ENCODE data around the gene MYO3A.
"Not testable (repeated sequence)": the region's sequence is repeated elsewhere in the genome, so short reads cannot be mapped to it uniquely, and the experiment has no call there.

The MYO3A gene

GRCh38 chr10:26093229-26093628 lies 159.2 kb downstream of the MYO3A start:
- no peak for DNase-seq

GRCh38 chr10:26095781-26096180 lies 161.8 kb downstream of the MYO3A start:
- no peak for DNase-seq

- DNase-seq: not testable (repeated sequence)
Measured at GRCh38 chr10:26097549-26097948, 163.5 kb downstream of the MYO3A start.

GRCh38 chr10:26112532-26112931 lies 178.5 kb downstream of the MYO3A start:
- DNase-seq: no peak

GRCh38 chr10:26138613-26139012 lies 204.6 kb downstream of the MYO3A start:
- DNase-seq: no peak

GRCh38 chr10:26156019-26156418 lies 222.0 kb downstream of the MYO3A start:
- no peak for DNase-seq

GRCh38 chr10:26157734-26158133 lies 223.7 kb downstream of the MYO3A start:
- no peak for DNase-seq

GRCh38 chr10:26169466-26169865 lies 235.4 kb downstream of the MYO3A start:
- no peak for DNase-seq

- no peak for DNase-seq
Measured at GRCh38 chr10:26172131-26172530, 238.1 kb downstream of the MYO3A start.

- DNase-seq: no peak
Measured at GRCh38 chr10:26173837-26174236, 239.8 kb downstream of the MYO3A start.

GRCh38 chr10:26177341-26177740 lies 243.3 kb downstream of the MYO3A start:
- DNase-seq: no peak

GRCh38 chr10:26194275-26194674 lies 260.2 kb downstream of the MYO3A start:
- DNase-seq: no peak

- no peak for DNase-seq
Measured at GRCh38 chr10:26197248-26197647, 263.2 kb downstream of the MYO3A start.

GRCh38 chr10:26198119-26198518 lies 264.1 kb downstream of the MYO3A start:
- no peak for DNase-seq

- no peak for DNase-seq
Measured at GRCh38 chr10:26199841-26200240, 265.8 kb downstream of the MYO3A start.

- DNase-seq: no peak
Measured at GRCh38 chr10:26205223-26205622, 271.2 kb downstream of the MYO3A start.

GRCh38 chr10:26211781-26212444 lies 277.9 kb downstream of the MYO3A start:
- no peak for DNase-seq

GRCh38 chr10:26212511-26212910 lies 278.5 kb downstream of the MYO3A start:
- DNase-seq: no peak

- no peak for DNase-seq
Measured at GRCh38 chr10:26213157-26213800, 279.2 kb downstream of the MYO3A start.

- DNase-seq: no peak
Measured at GRCh38 chr10:26214004-26214403, 280.0 kb downstream of the MYO3A start.

GRCh38 chr10:26214551-26215395 lies 280.7 kb downstream of the MYO3A start:
- no peak for DNase-seq

GRCh38 chr10:26215396-26215934 lies 281.4 kb downstream of the MYO3A start:
- no peak for DNase-seq

- peak; percentile 71 for DNase-seq
Measured at GRCh38 chr10:26215935-26216584, 282.0 kb downstream of the MYO3A start.
